DOHH2 (cell line): ENCODE results near the gene WWC1.

ENCODE experiments used
- H3F3A ChIP-seq: fragments of 200-600 bp; sonication (generic), shearing (Covaris generic); 2 replicates; pipeline ENCODE4 v1.6.0; 2016; ENCODE audit warnings: antibody characterized with exemption, mild to moderate bottlenecking; ENCODE audit not compliant: control insufficient read depth, insufficient read depth
- H3K27ac ChIP-seq: fragments of 200-600 bp; sonication (generic); 2 replicates; pipeline ENCODE4 v1.5.1; 2014; ENCODE audit warnings: low read depth, mild to moderate bottlenecking, low read length, moderate library complexity
- H3K27me3 ChIP-seq: fragments of 200-600 bp; sonication (generic); 2 replicates; pipeline ENCODE4 v1.6.1; 2014; ENCODE audit warnings: mild to moderate bottlenecking, low read length, mixed read lengths; ENCODE audit not compliant: control insufficient read depth
- H3K36me3 ChIP-seq: fragments of 200-600 bp; sonication (generic); 2 replicates; pipeline ENCODE4 v1.6.1; 2014; ENCODE audit warnings: mild to moderate bottlenecking, low read length, moderate library complexity, mixed read lengths; ENCODE audit not compliant: control insufficient read depth
- H3K4me1 ChIP-seq: fragments of 200-600 bp; sonication (generic); 2 replicates; pipeline ENCODE4 v1.6.1; 2014; ENCODE audit warnings: mild to moderate bottlenecking, low read length, mixed read lengths; ENCODE audit not compliant: control insufficient read depth
- H3K4me2 ChIP-seq: fragments of 200-600 bp; sonication (generic); 2 replicates; pipeline ENCODE4 v1.6.0; 2014; ENCODE audit warnings: mild to moderate bottlenecking, low read length, moderate library complexity
- H3K4me3 ChIP-seq: fragments of 200-600 bp; sonication (generic); 2 replicates; pipeline ENCODE4 v1.5.1; 2014; ENCODE audit warnings: mild to moderate bottlenecking, low read length, mixed read lengths
- H3K79me2 ChIP-seq: fragments of 200-600 bp; sonication (generic); 2 replicates; pipeline ENCODE4 v1.6.1; 2014; ENCODE audit warnings: mild to moderate bottlenecking, low read length, mixed read lengths; ENCODE audit not compliant: control insufficient read depth
- H3K9me2 ChIP-seq: fragments of 200-600 bp; sonication (generic); replicated peaks from 2 replicates; pipeline ENCODE4 v1.6.1; 2014; ENCODE audit warnings: mild to moderate bottlenecking, low read length, mixed read lengths; ENCODE audit not compliant: control insufficient read depth
- H3K9me3 ChIP-seq: fragments of 200-600 bp; sonication (generic); 2 replicates; pipeline ENCODE4 v1.6.1; 2014; ENCODE audit warnings: antibody characterized with exemption, low read length, mixed read lengths; ENCODE audit not compliant: control insufficient read depth, insufficient read depth
- H4K20me1 ChIP-seq: fragments of 200-600 bp; sonication (generic); 2 replicates; pipeline ENCODE4 v1.6.0; 2014; ENCODE audit warnings: low read depth, mild to moderate bottlenecking, antibody characterized with exemption, low read length, moderate library complexity; ENCODE audit not compliant: control insufficient read depth, insufficient read depth
- CTCF ChIP-seq: fragments of 200-600 bp; sonication (generic); IDR thresholded peaks from one replicate; pipeline ENCODE4 v1.5.1; 2014; ENCODE audit warnings: antibody characterized with exemption, mild to moderate bottlenecking, low read depth, low read length; ENCODE audit not compliant: poor library complexity, severe bottlenecking
- EZH2phosphoT487 ChIP-seq: fragments of 200-600 bp; sonication (generic); IDR thresholded peaks from 2 replicates; pipeline ENCODE4 v1.6.1; 2017; ENCODE audit warnings: borderline replicate concordance, mild to moderate bottlenecking, antibody characterized with exemption, low read length, moderate library complexity, mixed read lengths

WWC1 gene

GRCh38 chr5:168327451-168327850, 36.0 kb downstream of the WWC1 start:
- no peak overlapping the region for H3K27ac ChIP-seq
- H3K9me2 ChIP-seq, result no peaks in the 10 kb centered on the region
- H3K9me3 ChIP-seq, result no peaks in the 10 kb centered on the region
- TF ChIP-seq CTCF, result no peak
- no peak for TF ChIP-seq EZH2phosphoT487
- no peaks in the 10 kb centered on the region for H3K27me3 ChIP-seq
- H3F3A ChIP-seq, result no peaks in the 10 kb centered on the region
- no peaks in the 10 kb centered on the region for H3K36me3 ChIP-seq
- H3K4me3 ChIP-seq, result no peak overlapping the region
- H3K4me1 ChIP-seq, result no peaks in the 10 kb centered on the region
- H3K79me2 ChIP-seq, result no peaks in the 10 kb centered on the region
- H4K20me1 ChIP-seq, result no peaks in the 10 kb centered on the region
- no peak overlapping the region for H3K4me2 ChIP-seq

- H4K20me1 ChIP-seq, result no peaks in the 10 kb centered on the region
- H3K36me3 ChIP-seq, result no peaks in the 10 kb centered on the region
- H3F3A ChIP-seq, result no peaks in the 10 kb centered on the region
- H3K79me2 ChIP-seq, result no peaks in the 10 kb centered on the region
- TF ChIP-seq EZH2phosphoT487 (no peak), CTCF (no peak)
- H3K27ac ChIP-seq, result no peak overlapping the region
- no peaks in the 10 kb centered on the region for H3K9me2 ChIP-seq
- H3K27me3 ChIP-seq, result no peaks in the 10 kb centered on the region
- no peak overlapping the region for H3K4me3 ChIP-seq
- no peaks in the 10 kb centered on the region for H3K9me3 ChIP-seq
- no peak overlapping the region for H3K4me2 ChIP-seq
- H3K4me1 ChIP-seq, result no peaks in the 10 kb centered on the region
Measured at GRCh38 chr5:168327994-168328393, 36.5 kb downstream of the WWC1 start.

- H3K36me3 ChIP-seq, result no peaks in the 10 kb centered on the region
- H3K27ac ChIP-seq, result no peak overlapping the region
- H3K9me2 ChIP-seq, result no peaks in the 10 kb centered on the region
- no peaks in the 10 kb centered on the region for H3K79me2 ChIP-seq
- TF ChIP-seq CTCF (no peak), EZH2phosphoT487 (no peak)
- no peaks in the 10 kb centered on the region; the same call in 1 of the 2 replicates for H3K27me3 ChIP-seq
- H4K20me1 ChIP-seq, result no peaks in the 10 kb centered on the region
- H3K9me3 ChIP-seq, result no peaks in the 10 kb centered on the region
- H3F3A ChIP-seq, result no peaks in the 10 kb centered on the region
- no peak overlapping the region for H3K4me3 ChIP-seq
- no peaks in the 10 kb centered on the region for H3K4me1 ChIP-seq
- no peak overlapping the region for H3K4me2 ChIP-seq
Measured at GRCh38 chr5:168328814-168329213, 37.4 kb downstream of the WWC1 start.

GRCh38 chr5:168329302-168329701, 37.9 kb downstream of the WWC1 start:
- Histone ChIP-seq H3K9me3 (no peaks in the 10 kb centered on the region), H3K79me2 (no peaks in the 10 kb centered on the region), H3K36me3 (no peaks in the 10 kb centered on the region), H3F3A (no peaks in the 10 kb centered on the region), H3K4me2 (no peak overlapping the region), H3K27ac (no peak overlapping the region), H3K9me2 (no peaks in the 10 kb centered on the region), H4K20me1 (no peaks in the 10 kb centered on the region), H3K4me3 (no peak overlapping the region), H3K4me1 (no peaks in the 10 kb centered on the region), H3K27me3 (no peaks in the 10 kb centered on the region; the same call in 1 of the 2 replicates)
- no peak for TF ChIP-seq CTCF
- TF ChIP-seq EZH2phosphoT487, result no peak
